Neural cell (in vitro differentiated cells): Measurements from ENCODE around the gene MYLK. TPM values are rescaled to one million over a fixed set of nuclear protein-coding genes. Genes with fewer than 3 reads are reported as not detected.

Experiments
- H2AFZ ChIP-seq: fragments of 200-600, 300-800 bp; sonication (generic), shearing (Covaris generic); 2 replicates; pipeline ENCODE4 v1.6.0; 2014; ENCODE audit warnings: low read depth, mild to moderate bottlenecking, antibody characterized with exemption, low read length, moderate library complexity
- H3F3A ChIP-seq: fragments of 200-600 bp; shearing (Covaris generic); 2 replicates; pipeline ENCODE4 v1.6.1; 2016; ENCODE audit warnings: mild to moderate bottlenecking, moderate library complexity, mixed read lengths, antibody characterized with exemption, low read length; ENCODE audit not compliant: insufficient read depth, poor library complexity, severe bottlenecking
- H3K27ac ChIP-seq: fragments of 200-600, 300-800 bp; sonication (generic), shearing (Covaris generic); 2 replicates; pipeline ENCODE4 v1.5.1; 2014; ENCODE audit warnings: mild to moderate bottlenecking, low read length, moderate library complexity
- H3K27me3 ChIP-seq: fragments of 300-800, 200-600 bp; sonication (generic), shearing (Covaris generic); 2 replicates; pipeline ENCODE4 v1.6.0; 2014; ENCODE audit warnings: mild to moderate bottlenecking, low read depth, low read length, moderate library complexity; ENCODE audit not compliant: insufficient read depth
- H3K36me3 ChIP-seq: fragments of 300-800, 200-600 bp; sonication (generic), shearing (Covaris generic); 2 replicates; pipeline ENCODE4 v1.5.1; 2014; ENCODE audit warnings: mild to moderate bottlenecking, antibody characterized with exemption, low read length, moderate library complexity; ENCODE audit not compliant: insufficient read depth
- H3K4me2 ChIP-seq: fragments of 300-800, 200-600 bp; sonication (generic), shearing (Covaris generic); 2 replicates; pipeline ENCODE4 v1.6.0; 2014; ENCODE audit warnings: mild to moderate bottlenecking, low read length
- H3K4me3 ChIP-seq: fragments of 300-800, 200-600 bp; sonication (generic), shearing (Covaris generic); 2 replicates; pipeline ENCODE4 v1.5.1; 2014; ENCODE audit warnings: mild to moderate bottlenecking, low read length, moderate library complexity
- H3K79me2 ChIP-seq: fragments of 200-600 bp; shearing (Covaris generic); replicated peaks from 2 replicates; pipeline ENCODE4 v1.6.0; 2014; ENCODE audit warnings: mild to moderate bottlenecking, low read length, moderate library complexity; ENCODE audit not compliant: insufficient read depth
- H3K9ac ChIP-seq: fragments of 300-800, 200-600 bp; sonication (generic), shearing (Covaris generic); 2 replicates; pipeline ENCODE4 v1.6.1; 2016; ENCODE audit warnings: mild to moderate bottlenecking, low read length, mixed read lengths
- H3K9me2 ChIP-seq: fragments of 200-600 bp; shearing (Covaris generic); 2 replicates; pipeline ENCODE4 v1.6.1; 2016; ENCODE audit warnings: mild to moderate bottlenecking, low read length, mixed read lengths; ENCODE audit not compliant: insufficient read depth
- H3K9me3 ChIP-seq: fragments of 200-600, 300-800 bp; sonication (generic), shearing (Covaris generic); 2 replicates; pipeline ENCODE4 v1.6.1; 2016; ENCODE audit warnings: mild to moderate bottlenecking, mixed run types, low read length, moderate library complexity, mixed read lengths
- H4K20me1 ChIP-seq: fragments of 200-600 bp; shearing (Covaris generic); 2 replicates; pipeline ENCODE4 v1.6.1; 2016; ENCODE audit warnings: mild to moderate bottlenecking, mixed run types; ENCODE audit not compliant: insufficient read depth
- EP300 ChIP-seq: fragments of 450-650 bp; conservative IDR thresholded peaks from 2 replicates; pipeline ENCODE4 v1.6.1; 2014; ENCODE audit warnings: antibody characterized with exemption, mild to moderate bottlenecking, moderate library complexity; ENCODE audit not compliant: poor library complexity, severe bottlenecking
- EZH2 ChIP-seq: fragments of 200-600, 300-800 bp; shearing (Covaris generic), sonication (generic); IDR thresholded peaks from 2 replicates; pipeline ENCODE4 v1.6.1; 2014; ENCODE audit warnings: antibody characterized with exemption, low read length, borderline replicate concordance, mild to moderate bottlenecking; ENCODE audit not compliant: insufficient read depth, poor library complexity, severe bottlenecking
- MXI1 ChIP-seq: fragments of 450-650 bp; conservative IDR thresholded peaks from 2 replicates; pipeline ENCODE4 v1.6.1; 2014; ENCODE audit warnings: antibody characterized with exemption, mild to moderate bottlenecking; ENCODE audit not compliant: poor library complexity, severe bottlenecking
- POLR2AphosphoS5 ChIP-seq: IDR thresholded peaks from 2 replicates; pipeline ENCODE4 v1.6.1; 2012
- RAD21 ChIP-seq: fragments of 450-650 bp; conservative IDR thresholded peaks from 2 replicates; pipeline ENCODE4 v1.6.1; 2014; ENCODE audit warnings: antibody characterized with exemption, mild to moderate bottlenecking, moderate library complexity
- SMC3 ChIP-seq: fragments of 450-650 bp; conservative IDR thresholded peaks from 2 replicates; pipeline ENCODE4 v1.6.1; 2014; ENCODE audit warnings: antibody characterized with exemption, mild to moderate bottlenecking, moderate library complexity; ENCODE audit not compliant: poor library complexity
- TAF1 ChIP-seq: IDR thresholded peaks from 2 replicates; pipeline ENCODE4 v1.6.1; 2012; ENCODE audit warnings: low read depth
- polyA plus RNA-seq: library from polyadenylated mRNA; depleted of rRNA; stranded (reverse); fragments of >200 nt; gene quantifications from 2 replicates; pipeline ENCODE4 v1.2.3, GENCODE V29; 2014
- TF ChIP-seq, protein P1 (sequence below): fragments of 450-650 bp; IDR thresholded peaks from 2 replicates; pipeline ENCODE4 v1.5.1; 2014; ENCODE audit warnings: antibody characterized with exemption, mild to moderate bottlenecking, moderate library complexity; ENCODE audit not compliant: poor library complexity, severe bottlenecking
- TF ChIP-seq, protein P2 (sequence below): IDR thresholded peaks from 2 replicates; pipeline ENCODE4 v1.6.1; 2012; ENCODE audit warnings: borderline replicate concordance

The MYLK gene
- polyA plus RNA-seq, 1 donor from 2014 or later = 0.43 TPM

DNA sequence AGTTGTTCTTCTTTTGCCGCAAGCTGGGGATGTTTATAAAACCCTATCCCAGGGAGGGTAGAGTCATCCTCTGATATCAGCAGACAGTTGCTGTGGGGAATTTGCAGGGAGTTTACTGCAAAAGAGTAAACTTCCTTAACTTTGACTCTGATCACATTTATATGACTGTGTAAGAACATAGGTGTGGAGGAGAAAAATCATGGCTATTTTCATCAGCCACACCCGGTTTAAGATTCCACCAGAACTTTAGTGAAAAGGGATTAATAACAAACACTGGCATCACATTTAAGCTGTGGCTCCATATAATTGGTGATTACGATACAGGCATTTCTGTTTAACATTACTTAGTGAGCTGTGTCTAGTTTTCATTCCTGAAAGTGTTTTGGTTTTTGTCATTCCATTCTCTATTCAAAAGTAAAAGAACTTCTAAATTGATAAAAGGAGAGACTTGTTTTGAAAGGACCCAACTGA lies 143.1 kb downstream of the MYLK start:
- TF ChIP-seq MXI1 = no peak
- TF ChIP-seq EZH2 = no peak
- TF ChIP-seq EP300 = no peak
- no peak for TF ChIP-seq TAF1
- TF ChIP-seq RAD21 = no peak
- no peak for TF ChIP-seq SMC3
- no peak for TF ChIP-seq POLR2AphosphoS5
- TF ChIP-seq, protein P1, sequence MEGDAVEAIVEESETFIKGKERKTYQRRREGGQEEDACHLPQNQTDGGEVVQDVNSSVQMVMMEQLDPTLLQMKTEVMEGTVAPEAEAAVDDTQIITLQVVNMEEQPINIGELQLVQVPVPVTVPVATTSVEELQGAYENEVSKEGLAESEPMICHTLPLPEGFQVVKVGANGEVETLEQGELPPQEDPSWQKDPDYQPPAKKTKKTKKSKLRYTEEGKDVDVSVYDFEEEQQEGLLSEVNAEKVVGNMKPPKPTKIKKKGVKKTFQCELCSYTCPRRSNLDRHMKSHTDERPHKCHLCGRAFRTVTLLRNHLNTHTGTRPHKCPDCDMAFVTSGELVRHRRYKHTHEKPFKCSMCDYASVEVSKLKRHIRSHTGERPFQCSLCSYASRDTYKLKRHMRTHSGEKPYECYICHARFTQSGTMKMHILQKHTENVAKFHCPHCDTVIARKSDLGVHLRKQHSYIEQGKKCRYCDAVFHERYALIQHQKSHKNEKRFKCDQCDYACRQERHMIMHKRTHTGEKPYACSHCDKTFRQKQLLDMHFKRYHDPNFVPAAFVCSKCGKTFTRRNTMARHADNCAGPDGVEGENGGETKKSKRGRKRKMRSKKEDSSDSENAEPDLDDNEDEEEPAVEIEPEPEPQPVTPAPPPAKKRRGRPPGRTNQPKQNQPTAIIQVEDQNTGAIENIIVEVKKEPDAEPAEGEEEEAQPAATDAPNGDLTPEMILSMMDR = no peak
- TF ChIP-seq, protein P2, sequence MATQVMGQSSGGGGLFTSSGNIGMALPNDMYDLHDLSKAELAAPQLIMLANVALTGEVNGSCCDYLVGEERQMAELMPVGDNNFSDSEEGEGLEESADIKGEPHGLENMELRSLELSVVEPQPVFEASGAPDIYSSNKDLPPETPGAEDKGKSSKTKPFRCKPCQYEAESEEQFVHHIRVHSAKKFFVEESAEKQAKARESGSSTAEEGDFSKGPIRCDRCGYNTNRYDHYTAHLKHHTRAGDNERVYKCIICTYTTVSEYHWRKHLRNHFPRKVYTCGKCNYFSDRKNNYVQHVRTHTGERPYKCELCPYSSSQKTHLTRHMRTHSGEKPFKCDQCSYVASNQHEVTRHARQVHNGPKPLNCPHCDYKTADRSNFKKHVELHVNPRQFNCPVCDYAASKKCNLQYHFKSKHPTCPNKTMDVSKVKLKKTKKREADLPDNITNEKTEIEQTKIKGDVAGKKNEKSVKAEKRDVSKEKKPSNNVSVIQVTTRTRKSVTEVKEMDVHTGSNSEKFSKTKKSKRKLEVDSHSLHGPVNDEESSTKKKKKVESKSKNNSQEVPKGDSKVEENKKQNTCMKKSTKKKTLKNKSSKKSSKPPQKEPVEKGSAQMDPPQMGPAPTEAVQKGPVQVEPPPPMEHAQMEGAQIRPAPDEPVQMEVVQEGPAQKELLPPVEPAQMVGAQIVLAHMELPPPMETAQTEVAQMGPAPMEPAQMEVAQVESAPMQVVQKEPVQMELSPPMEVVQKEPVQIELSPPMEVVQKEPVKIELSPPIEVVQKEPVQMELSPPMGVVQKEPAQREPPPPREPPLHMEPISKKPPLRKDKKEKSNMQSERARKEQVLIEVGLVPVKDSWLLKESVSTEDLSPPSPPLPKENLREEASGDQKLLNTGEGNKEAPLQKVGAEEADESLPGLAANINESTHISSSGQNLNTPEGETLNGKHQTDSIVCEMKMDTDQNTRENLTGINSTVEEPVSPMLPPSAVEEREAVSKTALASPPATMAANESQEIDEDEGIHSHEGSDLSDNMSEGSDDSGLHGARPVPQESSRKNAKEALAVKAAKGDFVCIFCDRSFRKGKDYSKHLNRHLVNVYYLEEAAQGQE = no peak
- H3K4me2 ChIP-seq = no peak overlapping the region

DNA sequence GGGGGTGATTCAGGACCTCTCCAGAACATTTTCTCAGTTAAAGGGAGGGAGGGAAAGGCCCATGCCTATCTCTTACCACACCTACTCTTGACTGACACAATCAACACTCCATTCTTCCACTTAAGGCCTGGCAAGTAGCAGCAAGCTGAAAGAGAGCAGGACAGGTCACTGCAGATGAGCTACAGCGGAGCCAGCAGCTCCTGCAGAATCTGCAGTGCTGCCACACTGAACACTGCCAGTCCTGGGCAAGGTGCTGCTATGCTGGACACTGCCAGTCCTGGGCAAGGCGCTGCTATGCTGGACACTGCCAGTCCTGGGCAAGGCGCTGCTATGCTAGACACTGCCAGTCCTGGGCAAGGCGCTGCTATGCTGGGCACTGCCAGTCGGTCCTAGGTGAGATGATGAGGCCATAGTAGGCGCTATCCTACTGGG lies 143.7 kb downstream of the MYLK start:
- Histone ChIP-seq H4K20me1 (no peaks in the 10 kb centered on the region), H3F3A (no peaks in the 10 kb centered on the region), H2AFZ (no peak overlapping the region), H3K9me2 (no peaks in the 10 kb centered on the region), H3K36me3 (no peaks in the 10 kb centered on the region), H3K27ac (no peak overlapping the region), H3K9me3 (no peaks in the 10 kb centered on the region), H3K27me3 (no peaks in the 10 kb centered on the region), H3K4me2 (no peak overlapping the region), H3K4me3 (no peak overlapping the region), H3K79me2 (no peaks in the 10 kb centered on the region), H3K9ac (no peak overlapping the region)
- TF ChIP-seq, protein P2 = no peak

More for the DNA sequence above, 143.1 kb downstream of the MYLK start:
- H3K9me3 ChIP-seq = no peaks in the 10 kb centered on the region
- no peaks in the 10 kb centered on the region for H3K9me2 ChIP-seq
- no peak overlapping the region for H2AFZ ChIP-seq
- no peaks in the 10 kb centered on the region for H4K20me1 ChIP-seq
- H3K27ac ChIP-seq = no peak overlapping the region
- H3F3A ChIP-seq = no peaks in the 10 kb centered on the region
- H3K36me3 ChIP-seq = no peaks in the 10 kb centered on the region
- H3K27me3 ChIP-seq = no peaks in the 10 kb centered on the region
- H3K79me2 ChIP-seq = no peaks in the 10 kb centered on the region
- no peak overlapping the region for H3K4me3 ChIP-seq
- no peak overlapping the region for H3K9ac ChIP-seq
